GM18508 (cell line): ENCODE data around the gene KLHDC10.
"Not testable (repeated sequence)": the region's sequence is repeated elsewhere in the genome, so short reads cannot be mapped to it uniquely, and the experiment has no call there.

Experiments used
- ATAC-seq: cut with Tn5 transposase; IDR thresholded peaks from one replicate; pipeline ENCODE4 v1.9.1; 2021; ENCODE audit warnings: moderate number of reproducible peaks; ENCODE audit not compliant: insufficient read depth, unreplicated experiment

The KLHDC10 gene

GRCh38 chr7:130071701-130072622, 1.6 kb downstream of the KLHDC10 start:
- ATAC-seq, result peak; percentile 36

GRCh38 chr7:130079846-130080394, 9.6 kb downstream of the KLHDC10 start:
- ATAC-seq, result no peak

DNA sequence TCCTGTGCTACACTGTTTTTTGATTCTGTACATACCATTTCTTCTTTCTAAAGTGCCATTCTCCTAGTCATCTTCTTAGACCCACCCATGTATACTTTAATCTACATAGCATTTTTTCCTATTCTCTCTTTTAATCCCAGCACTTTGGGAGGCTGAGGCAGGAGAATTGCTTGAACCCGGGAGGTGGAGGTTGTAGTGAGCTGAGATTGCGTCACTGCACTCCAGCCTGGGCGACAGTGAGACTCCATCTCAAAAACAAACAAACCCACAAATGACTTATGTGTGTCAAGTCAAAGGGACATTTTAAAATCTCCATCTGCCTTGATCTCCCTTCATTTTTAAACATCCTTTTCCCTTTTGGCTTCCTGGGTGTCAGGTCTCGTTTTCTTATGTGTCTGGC, 13.2 kb downstream of the KLHDC10 start:
- ATAC-seq, result not testable (repeated sequence)

- ATAC-seq, result no peak
Observed at GRCh38 chr7:130084037-130084875, 13.9 kb downstream of the KLHDC10 start.

DNA sequence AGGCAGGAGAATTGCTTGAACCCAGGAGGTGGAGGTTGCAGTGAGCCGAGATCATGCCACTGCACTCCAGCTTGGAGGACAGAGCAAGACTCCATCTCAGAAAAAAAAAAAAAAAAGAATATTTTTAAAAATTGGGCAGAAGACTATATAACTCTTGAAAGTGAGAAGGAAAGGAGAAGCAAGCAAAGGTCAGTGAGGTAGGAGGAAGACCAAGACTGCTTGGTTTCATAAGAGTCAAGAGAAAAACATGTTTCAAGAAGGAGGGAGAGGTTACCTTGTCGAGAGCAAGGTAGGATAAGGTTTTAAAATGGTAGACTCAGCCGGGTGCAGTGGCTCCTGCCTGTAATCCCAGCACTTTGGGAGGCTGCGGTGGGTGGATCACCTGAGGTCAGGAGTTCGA, 14.9 kb downstream of the KLHDC10 start:
- not testable (repeated sequence) for ATAC-seq

DNA sequence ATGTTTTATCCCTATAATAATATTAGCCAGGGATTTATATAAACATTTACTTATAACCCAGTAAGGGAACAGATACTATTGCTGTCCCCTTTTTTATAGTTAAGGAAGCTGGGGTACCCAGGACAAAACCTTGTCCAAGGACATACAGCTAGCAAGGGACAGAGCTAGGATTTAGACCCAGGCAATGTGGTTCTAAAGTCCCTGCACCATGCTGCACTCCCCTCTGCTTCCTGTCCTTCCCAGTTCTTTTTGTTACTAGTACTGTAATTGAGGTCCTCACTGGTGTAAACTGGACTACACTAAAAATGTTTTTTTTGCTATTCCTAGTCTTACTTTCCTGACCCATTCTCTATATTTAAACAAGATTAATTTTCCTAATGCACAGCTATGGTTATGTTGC, 16.6 kb downstream of the KLHDC10 start:
- no peak for ATAC-seq

DNA sequence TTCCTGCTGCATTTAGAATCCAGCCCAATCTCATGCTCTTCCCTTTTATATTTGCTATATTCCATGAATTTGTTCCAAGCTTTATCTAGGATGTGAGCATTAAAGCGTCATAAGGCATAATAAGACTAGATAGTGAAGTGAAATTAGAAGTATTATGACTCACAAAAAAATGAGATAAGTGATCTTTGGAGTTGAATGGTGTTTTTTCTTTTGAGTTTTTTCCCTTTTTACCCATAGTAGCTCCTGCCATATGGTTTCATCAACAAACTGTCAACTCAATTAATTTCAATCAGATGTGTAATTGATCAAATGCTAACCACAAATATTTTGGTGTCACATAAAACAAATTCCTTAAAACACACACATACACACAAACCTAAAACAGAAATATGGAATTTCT, 17.0 kb downstream of the KLHDC10 start:
- ATAC-seq, result no peak

- no peak for ATAC-seq
Observed at GRCh38 chr7:130090745-130091532, 20.6 kb downstream of the KLHDC10 start.

- ATAC-seq, result no peak
Observed at GRCh38 chr7:130091999-130092398, 21.7 kb downstream of the KLHDC10 start.

GRCh38 chr7:130092598-130092997, 22.3 kb downstream of the KLHDC10 start:
- ATAC-seq, result no peak

GRCh38 chr7:130095812-130096211, 25.5 kb downstream of the KLHDC10 start:
- no peak for ATAC-seq

DNA sequence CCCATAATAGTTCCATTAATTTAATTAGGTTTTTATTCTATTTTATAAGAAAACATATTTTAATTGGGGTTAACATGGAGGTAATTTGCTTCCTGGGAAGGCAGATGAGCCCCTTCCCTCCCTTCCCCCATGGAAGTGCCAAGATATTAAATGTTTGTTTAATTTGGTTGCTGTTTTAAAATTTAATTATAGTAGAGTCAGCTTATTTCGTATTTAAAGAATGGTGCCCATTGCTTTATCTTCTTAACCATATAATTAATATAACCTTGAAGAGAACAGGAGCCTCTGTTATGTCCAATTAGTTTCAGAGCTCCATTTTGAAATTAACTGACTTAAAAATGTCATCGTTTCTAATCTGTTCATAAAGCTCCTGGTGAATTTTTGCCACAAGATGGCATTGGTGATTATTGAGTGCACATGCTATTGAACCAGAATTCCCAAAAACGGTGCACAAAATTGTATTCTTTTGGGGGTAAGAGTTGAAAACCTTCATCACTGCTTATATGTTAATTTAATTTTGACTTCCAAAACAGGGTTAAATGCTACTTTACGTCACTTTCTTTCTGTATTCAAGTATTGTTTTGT, 26.0 kb downstream of the KLHDC10 start:
- ATAC-seq, result no peak

DNA sequence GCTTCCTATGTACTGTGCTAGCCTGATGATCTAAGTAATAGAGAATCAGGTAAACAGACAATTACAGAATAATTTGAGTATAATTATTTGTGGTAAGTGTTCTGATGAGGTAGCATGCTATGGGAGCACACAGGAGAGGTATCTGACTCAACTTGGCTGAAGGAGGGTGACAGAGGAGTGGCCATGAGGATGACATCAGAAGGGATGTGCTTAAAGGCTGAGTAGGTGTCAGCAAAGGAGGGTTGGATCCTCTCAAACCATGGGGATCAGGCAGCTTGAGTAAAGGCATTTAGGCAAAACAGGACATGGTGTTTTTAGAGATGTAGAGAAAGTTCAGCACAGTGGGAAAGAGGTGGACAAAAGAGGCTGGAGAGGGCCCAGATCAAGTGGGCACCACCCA, 29.0 kb downstream of the KLHDC10 start:
- no peak for ATAC-seq

DNA sequence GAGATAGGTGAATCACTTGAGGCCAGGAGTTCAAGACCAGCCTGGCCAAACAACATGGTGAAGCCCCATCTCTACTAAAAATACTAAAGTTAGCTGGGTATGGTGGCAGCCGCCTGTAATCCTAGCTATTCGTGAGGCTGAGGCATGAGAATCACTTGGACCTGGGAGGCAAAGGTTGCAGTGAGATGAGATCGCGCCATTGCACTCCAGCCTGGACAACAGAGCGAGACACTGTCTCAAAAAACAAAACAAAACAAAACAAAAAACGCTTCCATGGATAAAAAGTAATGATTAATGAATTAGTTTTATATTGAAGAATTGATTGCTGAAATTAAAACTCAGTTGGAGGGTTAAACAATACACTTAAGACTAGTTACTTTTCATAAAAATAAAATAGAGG, 32.3 kb downstream of the KLHDC10 start:
- no peak for ATAC-seq

- no peak for ATAC-seq
Observed at GRCh38 chr7:130107949-130108674, 37.8 kb downstream of the KLHDC10 start.

DNA sequence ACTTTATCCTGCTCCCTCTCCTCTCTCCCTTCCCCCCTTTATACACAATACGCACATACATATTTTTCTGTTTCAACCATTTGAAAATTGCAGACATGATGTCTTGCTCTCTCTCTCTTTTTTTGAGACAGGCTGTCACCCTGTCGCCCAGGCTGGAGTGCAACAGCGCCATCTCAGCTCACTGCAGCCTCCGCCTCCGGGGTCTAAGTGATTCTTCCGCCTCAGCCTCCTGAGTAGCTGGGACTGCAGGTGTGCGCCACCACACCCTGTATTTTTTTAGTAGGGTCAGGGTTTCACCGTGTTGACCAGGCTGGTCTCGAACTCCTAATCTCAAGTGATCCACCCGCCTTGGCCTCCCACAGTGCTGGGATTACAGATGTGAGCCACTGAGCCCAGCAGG, 38.5 kb downstream of the KLHDC10 start:
- no peak for ATAC-seq

DNA sequence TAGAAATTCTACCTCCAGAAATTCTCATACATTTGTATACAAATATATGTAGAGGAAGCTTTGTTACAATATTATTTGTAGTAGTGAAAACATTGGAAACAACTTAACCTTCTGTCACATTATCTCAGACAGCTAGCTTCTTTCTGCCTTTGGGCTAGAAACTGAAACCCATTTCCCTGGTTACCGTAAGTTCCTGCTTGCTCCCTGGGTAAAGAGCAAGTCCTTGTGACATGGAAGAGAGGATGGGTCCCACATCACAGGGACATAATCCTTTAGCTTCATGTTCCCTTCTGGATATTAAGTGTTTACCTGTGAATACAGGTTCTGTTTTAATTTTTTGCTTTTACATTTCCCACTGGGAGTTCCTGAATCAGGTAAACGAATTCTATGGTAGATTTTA, 41.8 kb downstream of the KLHDC10 start:
- ATAC-seq, result no peak

DNA sequence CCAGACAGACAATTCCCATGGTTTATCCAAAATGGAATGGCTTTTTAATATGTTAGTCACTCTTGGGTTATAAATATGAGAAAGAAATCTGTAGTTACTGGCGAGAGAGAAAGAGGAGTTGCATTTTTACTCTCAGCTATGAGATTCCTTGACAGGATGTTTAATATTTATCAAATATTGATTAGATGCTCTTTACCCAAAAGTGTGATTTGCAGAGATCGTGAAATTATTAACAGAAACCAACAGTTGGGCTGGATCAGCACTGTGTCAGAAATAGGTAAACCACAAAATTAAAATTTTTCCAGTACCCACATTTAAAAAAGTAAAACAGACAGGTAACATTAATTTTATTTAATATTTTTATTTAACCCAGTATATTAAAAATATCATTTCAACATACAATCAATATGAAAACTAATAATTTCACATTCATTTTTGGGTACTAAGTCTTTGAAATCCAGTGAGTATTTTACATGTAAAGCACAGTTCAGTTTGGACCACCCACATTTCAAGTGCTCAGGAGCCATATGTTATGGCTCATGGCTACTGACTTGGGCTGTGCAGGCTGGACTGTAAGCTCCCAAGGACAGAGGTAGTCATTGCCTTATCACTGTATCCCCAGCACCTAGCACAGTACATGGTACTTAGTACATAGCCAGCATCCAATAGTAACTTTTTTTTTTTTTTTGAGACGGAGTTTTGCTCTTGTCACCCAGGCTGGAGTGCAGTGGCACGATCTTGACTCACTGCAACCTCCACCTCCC, 42.5 kb downstream of the KLHDC10 start:
- ATAC-seq, result no peak

DNA sequence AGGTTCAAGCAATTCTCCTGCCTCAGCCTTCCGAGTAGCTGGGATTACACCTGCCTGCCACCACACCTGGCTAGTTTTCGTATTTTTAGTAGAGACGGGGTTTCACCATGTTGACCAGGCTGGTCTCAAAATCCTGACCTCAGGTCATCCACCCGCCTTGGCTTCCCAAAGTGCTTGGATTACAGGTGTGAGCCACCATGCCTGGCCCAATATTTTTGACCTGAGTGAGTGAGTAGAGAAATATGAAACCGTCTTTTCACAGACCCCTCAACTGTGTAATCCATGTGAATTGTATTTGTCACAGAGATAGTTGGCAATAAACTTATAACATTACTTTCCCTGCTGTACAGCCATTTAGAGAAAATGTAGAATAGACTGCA, 43.1 kb downstream of the KLHDC10 start:
- ATAC-seq, result not testable (repeated sequence)
